K562 (cell line): ENCODE results near the gene AURKB. TPM values are rescaled to one million over a fixed set of nuclear protein-coding genes. Genes with fewer than 3 reads are reported as not detected.
A peak's percentile ranks its signal among the peaks of the same experiment; 100 is the strongest.

ENCODE experiments used
- ATF6 ChIP-seq: sonication (generic); formaldehyde crosslinking; IDR thresholded peaks from 2 replicates; pipeline ENCODE4 v1.4.0; 2020; ENCODE audit warnings: mild to moderate bottlenecking, missing genetic modification reagents
- C11orf30 ChIP-seq: fragments of 450-650 bp; IDR thresholded peaks from 2 replicates; pipeline ENCODE4 v1.6.1; 2016; ENCODE audit warnings: low read depth, mild to moderate bottlenecking
- EP400 ChIP-seq: fragments of 450-650 bp; IDR thresholded peaks from 2 replicates; pipeline ENCODE4 v1.6.1; 2017; ENCODE audit warnings: antibody characterized with exemption, mild to moderate bottlenecking, moderate library complexity
- JUND ChIP-seq, 2 experiments: IDR thresholded peaks; 2 replicates in 1 of 2; 3 replicates in 1 of 2; pipeline ENCODE4 v1.6.1; 2011; ENCODE audit warnings: borderline replicate concordance in 2 of 2, low read depth in 2 of 2, low read length in 2 of 2, improper control_type of control experiment in 1 of 2, missing biosample characterization in 1 of 2, missing genetic modification characterization in 1 of 2, missing genetic modification reagents in 1 of 2
- L3MBTL2 ChIP-seq: fragments of 450-650 bp; IDR thresholded peaks from 2 replicates; pipeline ENCODE4 v1.6.1; 2016; ENCODE audit warnings: mild to moderate bottlenecking, moderate library complexity
- MTA1 ChIP-seq: fragments of 450-650 bp; IDR thresholded peaks from 2 replicates; pipeline ENCODE4 v1.6.1; 2017; ENCODE audit warnings: borderline replicate concordance
- PHB ChIP-seq: fragments of 250-450 bp; sonication (Bioruptor Pico); IDR thresholded peaks from 2 replicates; pipeline ENCODE4 v1.5.0; 2021
- RB1 ChIP-seq: fragments of 450-650 bp; IDR thresholded peaks from 2 replicates; pipeline ENCODE4 v1.6.1; 2017; ENCODE audit warnings: low read depth, mild to moderate bottlenecking
- ZNF699 ChIP-seq: fragments of 250-450 bp; sonication (Bioruptor Pico); IDR thresholded peaks from 2 replicates; pipeline ENCODE4 v1.8.0; 2021; ENCODE audit warnings: mild to moderate bottlenecking, moderate library complexity; ENCODE audit not compliant: insufficient replicate concordance
- polyA plus RNA-seq, 8 experiments: library from polyadenylated mRNA; depleted of rRNA in 4 of 8; stranded (reverse) in 5 of 8; unstranded in 3 of 8; fragments of >200 nt; fragmentation: Nextera tagmentation in 2 of 8; fragmentation: Illumina TruSeq in 1 of 8; extraction: Ambion mirVana in 2 of 8; extraction: Trizol in 1 of 8; gene quantifications; 2 replicates each; pipeline versions ENCODE4 v1.2.1 to v1.2.3, GENCODE V29; 2011 to 2014; ENCODE audit warnings: inconsistent platforms in 1 of 8, missing spikeins in 1 of 8
- total RNA-seq, 7 experiments: library from RNA; depleted of rRNA in 6 of 7; stranded (reverse); fragments of >200 nt in 6 of 7; fragmentation: Illumina TruSeq in 2 of 7; extraction: Trizol in 2 of 7; gene quantifications; 2 replicates each; pipeline versions ENCODE4 v1.2.1 to v1.2.3, GENCODE V29; 2011 to 2021; ENCODE audit warnings: low replicate concordance in 1 of 7
- TF ChIP-seq, protein P1 (sequence below): fragments of 450-650 bp; IDR thresholded peaks from 2 replicates; pipeline ENCODE4 v1.6.1; 2016; ENCODE audit warnings: mild to moderate bottlenecking, moderate library complexity

Gene AURKB
- total and polyA plus RNA-seq, 9 of the 15 experiments (the other 6 are each of a cell fraction or from before 2014, with no cell fraction given) = 27.2 to 114 (median 74.8) TPM

GRCh38 chr17:8248751-8249607 lies 38.6 kb upstream of the AURKB start, which contains the start of gene PFAS (continued):
- TF ChIP-seq, protein P1, sequence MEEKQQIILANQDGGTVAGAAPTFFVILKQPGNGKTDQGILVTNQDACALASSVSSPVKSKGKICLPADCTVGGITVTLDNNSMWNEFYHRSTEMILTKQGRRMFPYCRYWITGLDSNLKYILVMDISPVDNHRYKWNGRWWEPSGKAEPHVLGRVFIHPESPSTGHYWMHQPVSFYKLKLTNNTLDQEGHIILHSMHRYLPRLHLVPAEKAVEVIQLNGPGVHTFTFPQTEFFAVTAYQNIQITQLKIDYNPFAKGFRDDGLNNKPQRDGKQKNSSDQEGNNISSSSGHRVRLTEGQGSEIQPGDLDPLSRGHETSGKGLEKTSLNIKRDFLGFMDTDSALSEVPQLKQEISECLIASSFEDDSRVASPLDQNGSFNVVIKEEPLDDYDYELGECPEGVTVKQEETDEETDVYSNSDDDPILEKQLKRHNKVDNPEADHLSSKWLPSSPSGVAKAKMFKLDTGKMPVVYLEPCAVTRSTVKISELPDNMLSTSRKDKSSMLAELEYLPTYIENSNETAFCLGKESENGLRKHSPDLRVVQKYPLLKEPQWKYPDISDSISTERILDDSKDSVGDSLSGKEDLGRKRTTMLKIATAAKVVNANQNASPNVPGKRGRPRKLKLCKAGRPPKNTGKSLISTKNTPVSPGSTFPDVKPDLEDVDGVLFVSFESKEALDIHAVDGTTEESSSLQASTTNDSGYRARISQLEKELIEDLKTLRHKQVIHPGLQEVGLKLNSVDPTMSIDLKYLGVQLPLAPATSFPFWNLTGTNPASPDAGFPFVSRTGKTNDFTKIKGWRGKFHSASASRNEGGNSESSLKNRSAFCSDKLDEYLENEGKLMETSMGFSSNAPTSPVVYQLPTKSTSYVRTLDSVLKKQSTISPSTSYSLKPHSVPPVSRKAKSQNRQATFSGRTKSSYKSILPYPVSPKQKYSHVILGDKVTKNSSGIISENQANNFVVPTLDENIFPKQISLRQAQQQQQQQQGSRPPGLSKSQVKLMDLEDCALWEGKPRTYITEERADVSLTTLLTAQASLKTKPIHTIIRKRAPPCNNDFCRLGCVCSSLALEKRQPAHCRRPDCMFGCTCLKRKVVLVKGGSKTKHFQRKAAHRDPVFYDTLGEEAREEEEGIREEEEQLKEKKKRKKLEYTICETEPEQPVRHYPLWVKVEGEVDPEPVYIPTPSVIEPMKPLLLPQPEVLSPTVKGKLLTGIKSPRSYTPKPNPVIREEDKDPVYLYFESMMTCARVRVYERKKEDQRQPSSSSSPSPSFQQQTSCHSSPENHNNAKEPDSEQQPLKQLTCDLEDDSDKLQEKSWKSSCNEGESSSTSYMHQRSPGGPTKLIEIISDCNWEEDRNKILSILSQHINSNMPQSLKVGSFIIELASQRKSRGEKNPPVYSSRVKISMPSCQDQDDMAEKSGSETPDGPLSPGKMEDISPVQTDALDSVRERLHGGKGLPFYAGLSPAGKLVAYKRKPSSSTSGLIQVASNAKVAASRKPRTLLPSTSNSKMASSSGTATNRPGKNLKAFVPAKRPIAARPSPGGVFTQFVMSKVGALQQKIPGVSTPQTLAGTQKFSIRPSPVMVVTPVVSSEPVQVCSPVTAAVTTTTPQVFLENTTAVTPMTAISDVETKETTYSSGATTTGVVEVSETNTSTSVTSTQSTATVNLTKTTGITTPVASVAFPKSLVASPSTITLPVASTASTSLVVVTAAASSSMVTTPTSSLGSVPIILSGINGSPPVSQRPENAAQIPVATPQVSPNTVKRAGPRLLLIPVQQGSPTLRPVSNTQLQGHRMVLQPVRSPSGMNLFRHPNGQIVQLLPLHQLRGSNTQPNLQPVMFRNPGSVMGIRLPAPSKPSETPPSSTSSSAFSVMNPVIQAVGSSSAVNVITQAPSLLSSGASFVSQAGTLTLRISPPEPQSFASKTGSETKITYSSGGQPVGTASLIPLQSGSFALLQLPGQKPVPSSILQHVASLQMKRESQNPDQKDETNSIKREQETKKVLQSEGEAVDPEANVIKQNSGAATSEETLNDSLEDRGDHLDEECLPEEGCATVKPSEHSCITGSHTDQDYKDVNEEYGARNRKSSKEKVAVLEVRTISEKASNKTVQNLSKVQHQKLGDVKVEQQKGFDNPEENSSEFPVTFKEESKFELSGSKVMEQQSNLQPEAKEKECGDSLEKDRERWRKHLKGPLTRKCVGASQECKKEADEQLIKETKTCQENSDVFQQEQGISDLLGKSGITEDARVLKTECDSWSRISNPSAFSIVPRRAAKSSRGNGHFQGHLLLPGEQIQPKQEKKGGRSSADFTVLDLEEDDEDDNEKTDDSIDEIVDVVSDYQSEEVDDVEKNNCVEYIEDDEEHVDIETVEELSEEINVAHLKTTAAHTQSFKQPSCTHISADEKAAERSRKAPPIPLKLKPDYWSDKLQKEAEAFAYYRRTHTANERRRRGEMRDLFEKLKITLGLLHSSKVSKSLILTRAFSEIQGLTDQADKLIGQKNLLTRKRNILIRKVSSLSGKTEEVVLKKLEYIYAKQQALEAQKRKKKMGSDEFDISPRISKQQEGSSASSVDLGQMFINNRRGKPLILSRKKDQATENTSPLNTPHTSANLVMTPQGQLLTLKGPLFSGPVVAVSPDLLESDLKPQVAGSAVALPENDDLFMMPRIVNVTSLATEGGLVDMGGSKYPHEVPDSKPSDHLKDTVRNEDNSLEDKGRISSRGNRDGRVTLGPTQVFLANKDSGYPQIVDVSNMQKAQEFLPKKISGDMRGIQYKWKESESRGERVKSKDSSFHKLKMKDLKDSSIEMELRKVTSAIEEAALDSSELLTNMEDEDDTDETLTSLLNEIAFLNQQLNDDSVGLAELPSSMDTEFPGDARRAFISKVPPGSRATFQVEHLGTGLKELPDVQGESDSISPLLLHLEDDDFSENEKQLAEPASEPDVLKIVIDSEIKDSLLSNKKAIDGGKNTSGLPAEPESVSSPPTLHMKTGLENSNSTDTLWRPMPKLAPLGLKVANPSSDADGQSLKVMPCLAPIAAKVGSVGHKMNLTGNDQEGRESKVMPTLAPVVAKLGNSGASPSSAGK = peak; percentile 34; the same call in 1 of the 2 replicates
- peak; percentile 99 for TF ChIP-seq MTA1
- peak; percentile 44; the same call in 1 of the 2 replicates for TF ChIP-seq L3MBTL2
- no peak for TF ChIP-seq PHB (CRISPR knock-in tag)
- TF ChIP-seq JUND (IDR thresholded peaks at IDR 0.05; ENCODE audit: borderline replicate concordance, low read depth, low read length) = peak; percentile 66
- peak; percentile 60; the same call in 1 of the 3 replicates for TF ChIP-seq JUND (tag; IDR thresholded peaks at IDR 0.05; ENCODE audit: borderline replicate concordance, low read depth, low read length)
- TF ChIP-seq EP400 = peak; percentile 99
- peak; percentile 91 for TF ChIP-seq C11orf30
- TF ChIP-seq ATF6 = no peak
- TF ChIP-seq ZNF699 (CRISPR knock-in tag) = no peak
- TF ChIP-seq RB1 = 0 out of 2 replicates have a peak, but pooled peaks have one; percentile 52
